Stimulated activated CD4-positive, alpha-beta T cell treated with anti-CD3 and anti-CD28 coated beads, Interleukin-12 subunit alpha, Interleukin-12 subunit beta, amount 100 ng/mL, for 4 hours (primary cell): ENCODE data around the gene INO80C.
"Not testable (repeated sequence)": the region's sequence is repeated elsewhere in the genome, so short reads cannot be mapped to it uniquely, and the experiment has no call there.

Experiments used
- DNase-seq: peaks from one replicate; pipeline ENCODE4 v3.0.0-alpha.2; 2020

Gene INO80C

DNA sequence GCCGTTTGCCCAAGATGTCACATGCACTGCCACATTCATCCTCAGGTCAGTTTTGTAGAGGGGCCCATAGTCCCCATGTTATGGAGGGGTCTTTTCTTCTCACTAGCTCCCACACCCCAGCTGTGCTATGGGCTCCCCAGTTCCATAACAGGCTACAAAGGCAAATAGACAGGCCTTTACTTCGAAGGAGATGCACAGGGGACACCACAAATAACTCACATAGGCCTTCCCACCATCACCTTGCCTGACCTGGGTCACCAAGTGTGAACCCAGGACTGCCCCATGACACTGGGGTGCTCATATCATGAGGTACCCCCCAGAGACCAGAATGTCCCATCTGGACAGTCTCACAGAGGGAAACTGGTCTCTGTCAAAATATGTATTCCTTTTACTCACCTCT lies 15.0 kb upstream of the INO80C start:
- DNase-seq, result no peak

DNA sequence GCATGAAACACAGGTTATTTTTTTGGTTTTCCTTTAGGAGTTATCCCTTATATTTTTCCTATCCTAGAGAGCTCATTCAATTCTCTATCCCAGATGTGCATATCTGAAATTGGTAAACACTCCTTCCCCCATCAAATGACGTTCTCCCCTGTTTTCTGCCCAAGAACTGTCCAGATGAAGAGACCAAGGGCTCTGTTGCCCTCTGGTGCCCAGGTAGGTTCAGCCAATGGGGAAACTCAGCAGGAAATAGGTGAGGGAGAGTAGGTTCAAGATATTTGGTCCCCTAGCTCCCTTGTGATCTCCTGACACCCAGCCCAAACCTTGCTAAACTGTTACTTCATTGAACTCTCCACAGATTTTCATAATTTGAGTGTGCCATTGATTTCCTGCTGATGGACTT lies 14.1 kb upstream of the INO80C start:
- DNase-seq, result no peak

DNA sequence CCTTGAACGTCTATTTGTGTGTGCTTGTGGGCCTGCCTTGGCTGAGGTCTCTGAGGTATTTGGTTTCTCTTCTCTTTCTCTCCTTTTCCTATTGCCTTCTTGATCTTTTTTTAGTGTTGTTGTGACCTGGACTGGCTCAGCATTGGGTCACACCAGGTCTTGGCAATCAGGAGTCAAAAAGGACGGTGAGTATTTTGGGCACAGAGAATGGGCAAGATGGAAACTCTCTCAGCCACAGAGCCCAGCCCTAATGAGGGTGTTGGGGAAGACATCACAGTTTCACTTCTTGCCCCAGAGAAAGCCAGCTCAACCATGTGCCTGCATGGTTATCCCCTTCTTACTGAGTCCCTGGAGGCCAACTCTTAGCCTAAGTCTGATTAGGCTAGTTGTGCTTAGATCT lies 13.7 kb upstream of the INO80C start:
- DNase-seq, result no peak

DNA sequence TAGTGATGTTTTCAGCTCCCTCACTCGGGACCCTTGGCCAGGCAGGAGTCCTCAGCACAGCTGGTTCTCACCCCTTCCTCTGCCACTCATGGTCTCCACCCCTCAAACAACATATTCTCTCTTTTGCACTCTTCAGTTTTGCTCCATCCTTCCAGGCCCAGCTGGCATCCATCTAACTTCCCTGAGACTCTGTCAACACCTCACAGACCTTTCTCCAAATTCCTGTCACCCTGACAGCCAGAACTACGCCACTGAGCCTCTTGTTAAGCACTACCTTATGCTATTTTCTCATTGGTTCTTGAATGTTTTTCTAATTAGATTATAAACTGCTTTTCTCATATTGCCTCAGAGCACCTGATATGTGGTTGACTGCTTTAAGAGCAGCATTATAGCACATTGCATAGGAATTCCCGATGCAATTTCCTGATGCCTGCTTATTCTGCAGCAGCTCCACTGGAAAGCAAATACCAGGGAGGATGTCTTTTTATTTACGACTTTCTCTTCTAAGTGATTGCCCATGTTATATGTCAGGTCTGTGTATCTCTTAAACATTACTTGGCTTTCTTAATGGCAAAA lies 12.4 kb upstream of the INO80C start:
- DNase-seq, result no peak

DNA sequence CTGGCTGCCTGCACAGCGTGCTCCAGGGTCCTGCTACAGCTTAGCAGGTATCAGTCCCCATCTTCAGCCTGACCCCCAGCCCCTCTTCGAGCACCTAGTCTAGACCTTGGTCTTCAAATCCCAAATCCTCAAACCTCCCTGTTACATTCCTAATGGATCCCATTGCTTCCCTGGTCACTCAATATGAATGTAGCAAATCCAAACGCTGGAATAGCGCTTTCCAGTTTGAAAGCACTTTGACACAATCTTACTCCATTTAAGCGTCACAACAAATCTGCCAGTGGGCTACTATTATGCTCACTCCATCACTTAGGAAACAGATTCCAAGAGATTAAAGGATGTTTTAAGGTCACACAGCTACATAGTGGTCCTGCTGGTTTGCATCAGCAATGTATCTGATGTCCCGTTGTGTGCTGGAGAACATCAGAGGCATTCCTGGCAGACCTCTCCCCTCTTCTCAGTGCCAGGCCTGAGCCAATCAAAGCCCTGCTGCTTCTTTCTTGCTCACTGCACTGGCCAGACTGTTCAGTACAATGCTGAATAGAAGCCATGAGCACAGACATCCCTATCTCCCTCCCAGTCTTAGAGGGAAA lies 11.1 kb upstream of the INO80C start:
- DNase-seq, result no peak

DNA sequence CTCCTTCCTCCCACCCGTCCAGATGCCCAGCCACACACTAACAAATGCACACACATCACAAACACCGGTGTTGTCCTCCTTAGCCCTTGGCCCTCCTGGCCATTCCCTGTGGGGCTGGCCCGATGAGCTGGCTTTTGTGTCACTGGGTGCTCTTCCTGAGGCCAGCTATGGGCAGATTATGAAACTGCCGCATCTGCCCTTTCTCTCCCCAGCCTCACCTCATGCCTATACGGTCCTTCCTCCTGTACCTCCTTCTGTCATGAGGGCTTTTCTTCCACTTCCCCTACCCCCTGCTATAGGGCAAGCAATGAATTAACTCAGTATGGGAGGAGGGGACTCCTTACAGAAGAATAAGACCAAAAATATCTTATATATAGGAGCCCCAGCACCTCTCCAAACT lies 10.3 kb upstream of the INO80C start:
- no peak for DNase-seq

DNA sequence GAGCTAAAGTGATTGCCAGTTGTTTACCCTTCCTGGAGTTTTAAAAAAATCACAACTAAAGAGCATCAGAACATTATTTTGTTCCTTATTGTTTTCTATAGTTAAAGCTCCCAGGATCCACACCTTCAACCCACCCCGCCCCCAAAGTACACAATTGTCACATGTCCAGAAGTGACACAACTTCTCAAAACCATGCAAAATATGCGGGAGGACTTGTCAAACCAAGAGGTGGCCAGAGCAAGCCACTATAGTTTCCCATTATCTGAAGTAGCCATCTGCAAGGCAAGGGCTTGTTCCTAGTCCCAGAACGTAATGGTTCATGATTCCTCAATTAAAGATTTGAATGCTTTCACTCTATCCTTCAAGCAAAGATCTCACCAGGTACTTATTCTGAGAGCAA lies 9.9 kb upstream of the INO80C start:
- DNase-seq, result no peak

DNA sequence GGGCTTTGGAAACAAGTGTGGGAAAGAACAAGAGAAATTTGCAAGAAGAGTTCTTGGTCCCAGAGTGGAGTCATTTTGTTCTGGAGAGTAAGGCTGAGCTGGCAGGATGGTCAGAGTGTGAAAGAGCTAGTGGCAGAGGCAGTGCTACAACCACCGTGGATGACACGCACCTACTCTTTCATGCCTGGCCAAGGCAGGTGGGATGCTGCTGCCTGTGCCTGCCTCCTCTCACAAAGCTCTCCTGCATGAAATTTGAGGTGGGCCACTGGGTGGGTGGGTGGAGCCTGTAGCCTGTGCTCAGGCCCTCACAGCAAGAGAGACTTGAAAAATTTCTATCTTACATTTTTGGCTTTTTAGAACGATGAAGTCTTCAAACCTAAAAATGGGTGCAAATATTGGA lies 9.4 kb upstream of the INO80C start:
- no peak for DNase-seq

DNA sequence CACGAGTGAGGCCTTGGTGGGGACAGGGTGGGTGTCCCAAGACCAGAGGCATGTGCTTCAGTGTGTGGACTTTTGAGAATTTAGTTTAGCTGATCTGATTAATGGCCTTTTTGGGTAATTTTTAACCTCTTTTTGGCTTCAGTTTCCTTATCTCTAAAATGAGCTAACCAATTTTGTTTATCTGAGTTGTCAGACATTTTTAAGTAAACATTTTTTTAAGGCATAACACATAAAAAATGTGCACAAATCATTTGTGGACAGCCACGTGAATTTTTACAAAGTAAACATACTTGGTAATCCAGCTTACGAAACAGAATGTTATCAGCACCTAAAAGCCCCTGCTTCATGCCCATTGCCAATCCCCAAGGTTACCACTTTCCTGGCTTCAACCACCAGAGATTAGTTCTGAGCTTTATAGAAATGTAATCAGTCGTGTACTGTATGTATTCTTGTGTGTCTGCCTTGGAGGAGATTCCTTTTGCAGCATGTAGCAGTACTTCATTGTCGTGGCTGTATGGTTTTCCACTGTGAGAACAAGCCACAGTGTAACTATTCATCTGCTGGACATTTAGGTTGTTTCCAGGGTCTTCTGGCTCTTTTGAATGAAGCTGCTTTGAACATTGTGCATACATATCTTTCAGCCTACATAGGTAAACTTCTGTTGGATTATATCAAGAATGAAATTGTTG lies 8.4 kb upstream of the INO80C start:
- DNase-seq, result no peak

DNA sequence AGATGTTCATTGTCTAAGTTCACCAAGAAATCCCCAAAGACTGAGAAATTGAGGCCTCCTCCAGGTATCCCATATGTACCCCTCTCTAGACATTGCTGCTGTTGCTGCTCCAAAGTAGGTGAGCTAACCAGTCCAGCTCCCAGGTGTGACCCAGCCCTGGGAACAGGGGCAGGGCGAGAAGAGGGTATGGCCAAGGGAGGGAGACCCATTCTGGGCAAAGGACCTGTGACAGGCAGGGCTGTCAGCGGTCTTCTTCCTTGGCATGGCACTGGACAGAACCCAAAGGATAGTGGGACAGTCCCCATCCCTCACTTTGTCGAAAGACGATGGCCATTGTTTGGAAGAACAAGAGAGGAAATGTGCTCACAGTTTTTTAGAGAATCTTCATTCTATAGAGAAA lies 7.2 kb upstream of the INO80C start:
- DNase-seq, result no peak

DNA sequence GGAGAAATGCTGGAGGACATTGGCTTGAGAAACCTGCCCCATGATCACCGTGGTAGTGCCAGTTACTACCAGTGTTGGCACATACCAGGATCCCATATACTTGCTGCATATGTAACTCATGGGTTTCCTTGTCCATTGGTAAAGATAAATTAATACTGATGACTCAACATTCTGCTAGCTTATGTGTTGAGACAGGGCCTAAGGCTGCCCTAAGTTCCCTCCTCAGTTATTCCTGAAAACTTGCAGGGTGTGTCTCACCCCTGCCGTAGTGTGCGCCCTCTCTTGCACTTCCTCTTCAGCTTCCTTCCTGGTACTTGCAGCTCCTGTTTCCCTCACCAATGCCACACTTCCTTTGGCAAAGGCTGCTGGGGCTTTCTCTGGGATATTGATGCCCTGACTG lies 4.3 kb upstream of the INO80C start:
- no peak for DNase-seq

DNA sequence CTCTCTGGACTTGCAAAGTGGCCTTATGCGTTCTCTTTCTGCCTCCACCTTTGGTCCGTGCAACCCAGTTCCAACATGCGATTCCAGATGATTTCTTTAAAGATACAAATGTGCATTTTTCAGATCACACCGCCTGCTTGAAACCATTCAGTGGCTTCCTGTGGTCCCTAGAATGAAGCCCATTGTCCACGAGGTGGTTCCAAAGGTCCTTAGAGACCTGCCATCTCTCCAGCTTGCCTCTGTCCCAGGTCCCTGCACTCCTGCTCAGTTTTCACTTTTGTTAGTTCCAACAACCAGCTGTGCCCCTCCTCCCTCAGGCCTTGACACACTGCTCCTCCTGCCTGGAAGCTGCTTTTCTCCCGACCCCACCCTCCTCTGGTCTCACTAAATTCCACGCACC lies 3.6 kb upstream of the INO80C start:
- DNase-seq, result no peak

DNA sequence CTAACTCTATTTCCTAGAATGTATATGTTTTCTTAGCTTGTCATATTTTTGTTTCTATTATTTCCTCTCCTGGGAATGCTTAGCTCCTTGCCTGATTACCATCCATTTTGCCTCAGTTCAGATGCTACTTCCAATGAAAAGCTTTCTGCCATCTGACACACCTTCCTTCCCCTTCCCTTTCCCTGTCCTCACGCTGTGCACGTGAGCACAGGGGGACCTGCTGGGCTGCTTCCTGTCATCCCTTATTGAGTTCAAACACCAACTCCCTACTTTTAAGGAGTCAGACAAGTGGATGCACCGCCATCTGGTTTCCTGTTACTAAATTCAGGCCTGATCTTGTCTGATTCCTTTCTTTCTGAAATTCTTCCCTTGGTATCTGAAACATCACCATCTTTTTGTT lies 2.4 kb upstream of the INO80C start:
- no peak for DNase-seq

DNA sequence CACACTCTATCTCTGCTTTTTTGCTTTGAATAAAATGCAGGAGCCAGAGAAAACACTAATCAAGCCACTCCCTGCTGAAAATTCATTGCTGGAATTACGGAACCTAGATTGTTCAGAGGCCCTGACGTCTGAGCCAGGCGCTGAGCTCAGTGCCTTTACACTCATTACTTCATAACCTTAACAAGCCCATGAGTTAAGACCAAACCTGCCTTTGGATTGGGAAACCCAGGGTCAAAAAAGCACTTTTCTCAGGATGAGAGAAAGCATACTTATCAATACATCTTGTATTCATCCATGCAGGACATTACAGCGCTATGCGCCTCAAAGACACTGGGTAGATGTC lies 762 bp downstream of the INO80C start:
- no peak for DNase-seq

DNA sequence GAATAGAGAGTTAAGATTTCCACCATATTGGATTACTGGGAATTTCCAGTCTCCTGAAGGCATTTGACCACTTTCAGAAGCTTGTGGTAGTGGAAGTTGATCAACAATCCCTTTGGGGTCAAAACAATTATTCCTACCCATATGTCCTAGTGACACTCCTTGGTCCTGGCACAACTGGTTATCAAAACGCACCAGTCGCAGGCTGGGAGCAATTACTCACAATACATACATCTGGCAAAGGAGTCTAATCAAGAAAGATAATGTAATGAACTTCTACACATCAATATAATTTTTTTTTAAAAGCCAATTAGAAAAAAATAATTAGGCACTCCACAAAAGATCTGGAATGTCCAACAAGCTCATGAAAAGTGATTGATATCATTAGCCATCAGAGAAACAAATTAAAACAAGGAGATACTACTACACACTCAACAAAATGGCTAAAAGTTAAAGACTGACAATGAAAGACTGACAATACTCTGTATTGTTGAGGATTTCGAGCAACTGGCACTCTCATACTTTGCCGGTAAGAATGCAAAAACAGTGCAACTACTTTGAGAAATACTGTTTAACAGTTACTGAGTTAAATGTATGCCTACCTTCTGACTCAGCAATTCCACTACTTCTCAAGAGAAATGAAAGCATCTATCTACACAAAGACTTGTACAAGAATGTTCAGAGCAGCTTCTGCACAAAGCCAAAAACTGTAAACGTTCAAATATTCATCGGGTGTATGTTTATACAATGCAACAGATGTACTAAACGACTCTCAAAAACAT lies 2.0 kb downstream of the INO80C start:
- no peak for DNase-seq

DNA sequence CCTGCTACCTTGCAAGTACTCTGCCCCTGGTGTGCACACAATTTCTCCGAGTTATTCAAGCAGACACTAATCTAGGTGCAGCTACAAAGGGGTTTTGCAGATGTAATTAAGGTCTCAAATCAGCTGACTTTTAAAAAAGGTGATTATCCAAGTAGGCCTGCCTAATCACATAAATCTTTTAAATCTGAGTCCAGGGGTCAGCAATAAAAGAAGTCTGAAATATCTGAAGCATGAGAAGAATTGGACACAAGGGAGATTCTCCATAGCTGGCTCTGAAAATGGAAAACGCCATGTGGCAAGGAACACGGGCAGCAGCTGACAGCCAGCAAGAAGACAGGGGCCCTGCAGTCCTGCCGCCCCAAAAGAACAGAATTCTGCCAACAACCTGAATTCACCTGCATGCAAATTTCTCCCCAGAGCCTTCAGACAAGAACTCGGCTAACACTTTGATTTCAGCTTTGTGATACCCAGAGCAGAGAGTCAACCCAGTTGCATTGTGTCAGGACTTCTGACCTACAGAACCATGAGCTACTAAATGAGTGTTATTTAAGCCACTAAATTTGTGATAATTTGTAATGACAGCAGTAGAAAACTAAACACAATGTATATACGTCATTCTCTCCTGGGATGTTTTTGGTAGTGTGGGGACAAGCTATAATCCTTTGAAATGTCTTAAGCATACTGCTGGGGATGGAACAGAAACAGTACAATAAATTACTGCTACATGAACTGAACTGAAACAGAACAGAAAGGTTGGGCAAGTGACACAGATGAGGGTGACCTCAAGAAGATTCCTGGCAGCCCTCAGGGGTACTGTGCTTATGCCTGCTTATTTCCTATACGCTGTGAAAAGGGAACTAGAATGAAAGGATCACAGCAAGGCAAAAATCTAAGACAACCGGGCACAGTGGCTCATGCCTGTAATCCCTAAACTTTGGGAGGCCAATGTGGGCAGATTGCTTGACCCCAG lies 3.2 kb downstream of the INO80C start:
- no peak for DNase-seq

DNA sequence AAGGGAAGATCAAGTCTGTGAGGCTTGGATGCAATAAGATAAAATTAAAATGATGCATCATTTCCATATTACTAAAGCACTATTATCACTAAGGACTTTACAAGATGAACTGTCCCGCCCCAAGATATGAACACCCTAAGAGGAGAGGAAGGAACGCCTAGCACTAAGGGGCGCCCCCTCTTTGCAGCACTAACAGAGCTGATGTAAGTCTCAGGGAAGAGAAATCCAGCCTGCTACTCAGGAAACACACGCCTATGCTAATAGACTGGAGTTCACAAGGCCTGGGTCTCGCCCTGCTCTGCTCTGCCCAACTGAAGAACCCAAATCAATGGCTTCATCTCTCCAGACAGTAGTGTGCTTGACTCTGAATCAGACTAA lies 6.1 kb downstream of the INO80C start:
- DNase-seq, result no peak

DNA sequence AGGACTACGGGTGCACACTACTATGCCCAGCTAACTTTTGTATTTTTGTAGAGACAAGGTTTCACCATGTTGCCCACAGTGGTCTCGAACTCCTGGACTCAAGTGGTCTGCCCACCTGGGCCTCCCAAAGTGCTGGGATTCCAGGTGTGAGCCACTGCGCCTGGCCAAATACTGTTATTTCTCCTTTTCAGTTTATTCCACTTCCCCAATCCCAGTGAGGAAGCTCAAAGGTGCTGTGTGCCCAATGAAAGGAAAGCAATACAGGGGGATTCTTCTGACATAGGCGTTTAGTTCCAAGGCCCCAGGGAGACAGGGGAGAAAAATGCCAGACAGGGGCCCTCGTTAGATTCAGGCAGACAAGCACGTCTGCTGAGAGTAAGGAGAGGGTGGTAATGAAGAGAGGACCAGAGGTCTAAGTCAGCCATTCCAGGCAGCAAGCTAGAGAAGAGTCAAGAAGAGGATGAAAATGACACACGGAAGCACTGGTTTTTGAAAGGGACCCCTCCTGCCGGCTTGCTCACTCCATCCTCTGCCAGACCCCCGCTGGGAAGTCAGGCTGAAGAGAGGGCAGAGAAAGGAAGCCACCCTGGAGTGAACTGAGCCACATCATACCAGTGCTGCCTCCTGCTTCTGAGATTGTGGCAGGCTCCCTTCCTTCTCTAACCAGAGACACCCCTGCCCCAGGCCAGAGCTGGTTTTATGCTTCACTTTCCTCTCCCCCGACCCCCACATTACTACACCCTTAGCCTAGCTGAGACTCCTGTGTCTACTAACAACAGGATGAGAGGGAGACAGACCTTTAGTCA lies 6.7 kb downstream of the INO80C start:
- no peak for DNase-seq

DNA sequence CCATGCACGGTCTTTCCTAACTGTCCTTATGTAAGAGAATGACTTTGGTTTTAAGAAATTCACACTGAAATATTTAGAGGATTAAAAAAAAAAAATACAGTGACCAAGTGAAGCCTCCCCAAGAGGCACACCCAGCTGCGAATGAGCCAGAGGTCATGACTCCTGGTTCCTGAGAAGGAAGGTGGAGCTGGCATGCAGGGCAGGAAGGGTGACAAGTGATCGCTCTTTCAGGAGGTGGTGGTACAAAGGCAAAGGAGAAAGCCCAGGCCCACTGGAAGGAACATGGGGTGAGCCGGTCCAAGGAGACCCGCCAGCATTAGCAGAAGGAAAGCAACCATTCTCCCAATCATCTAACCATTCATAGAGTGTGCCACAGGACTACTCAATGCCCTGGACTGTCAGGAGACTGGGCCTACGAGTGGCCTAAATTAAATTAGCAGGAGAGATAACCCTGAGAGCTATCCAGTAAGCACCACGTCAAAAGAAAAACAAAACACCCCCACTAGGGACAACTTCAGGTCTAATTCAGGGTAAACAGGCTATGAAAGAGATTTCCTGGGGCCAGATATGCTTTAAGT lies 7.8 kb downstream of the INO80C start:
- DNase-seq, result no peak

DNA sequence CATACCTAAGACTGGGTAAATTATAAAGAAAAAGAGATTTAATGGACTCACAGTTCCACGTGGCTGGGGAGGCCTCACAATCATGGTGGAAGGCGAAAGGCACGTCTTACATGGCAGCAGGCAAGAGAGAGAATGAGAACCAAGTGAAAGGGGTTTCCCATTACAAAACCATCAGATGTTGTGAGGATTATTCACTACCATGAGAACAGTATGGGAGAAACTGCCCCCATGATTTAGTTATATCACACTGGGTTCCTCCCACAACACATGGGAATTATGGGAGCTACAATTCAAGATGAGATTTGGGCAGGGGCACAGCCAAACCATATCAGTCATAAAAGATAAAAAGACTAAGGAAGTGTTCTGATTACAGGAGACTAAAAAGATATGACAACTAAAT lies 8.5 kb downstream of the INO80C start:
- DNase-seq, result not testable (repeated sequence)

DNA sequence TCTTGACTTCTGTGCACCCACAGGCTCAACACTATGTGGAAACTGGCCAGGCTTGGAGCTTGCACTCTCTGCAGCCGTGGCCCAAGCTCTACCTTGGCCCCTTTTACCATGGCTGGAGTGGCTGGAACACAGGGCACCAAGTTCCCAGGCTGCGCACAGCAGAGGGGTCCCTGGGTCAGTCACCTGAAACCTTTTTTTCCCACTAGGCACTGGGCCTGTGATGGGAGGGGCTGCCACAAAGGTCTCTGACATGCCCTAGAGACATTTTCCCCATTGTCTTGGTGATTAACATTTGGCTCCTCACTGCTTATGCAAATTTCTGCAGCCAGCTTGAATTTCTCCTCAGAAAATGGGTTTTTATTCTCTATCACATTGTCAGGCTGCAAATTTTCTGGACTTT lies 9.4 kb downstream of the INO80C start:
- DNase-seq, result not testable (repeated sequence)

DNA sequence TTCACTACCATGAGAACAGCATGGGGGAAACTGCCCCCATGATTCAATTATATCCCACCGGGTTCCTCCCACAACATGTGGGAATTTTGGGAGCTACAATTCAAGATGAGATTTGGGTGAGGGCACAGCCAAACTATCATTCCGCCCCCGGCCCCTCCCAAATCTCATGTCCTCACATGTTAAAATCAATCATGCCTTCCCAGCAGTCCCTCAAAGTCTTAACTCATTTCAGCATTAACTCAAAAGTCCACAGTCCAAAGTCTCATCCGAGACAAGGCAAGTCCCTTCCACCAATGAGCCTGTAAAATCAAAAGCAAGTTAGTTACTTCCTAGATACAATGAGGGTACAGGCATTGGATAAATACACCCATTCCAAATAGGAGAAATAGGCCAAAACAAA lies 10.2 kb downstream of the INO80C start:
- DNase-seq, result not testable (repeated sequence)
